HL-60 (cell line): Measurements from ENCODE around the gene FCN2.

Experiments
- CTCF ChIP-seq: IDR thresholded peaks from one replicate; pipeline ENCODE4 v1.5.1; 2011; ENCODE audit warnings: low read length, control low read depth, inconsistent platforms; ENCODE audit not compliant: insufficient read depth
- GABPA ChIP-seq: IDR thresholded peaks from 2 replicates; pipeline ENCODE4 v1.6.1; 2012; ENCODE audit warnings: low read depth
- POLR2AphosphoS5 ChIP-seq: IDR thresholded peaks from 2 replicates; pipeline ENCODE4 v1.6.1; 2012; ENCODE audit warnings: low read depth
- REST ChIP-seq: IDR thresholded peaks from 2 replicates; pipeline ENCODE4 v1.6.1; 2012; ENCODE audit warnings: low read depth; ENCODE audit not compliant: insufficient replicate concordance

GRCh38 chr9:134847752-134848432 lies 32.7 kb upstream of the FCN2 start:
- TF ChIP-seq CTCF, result no peak
- no peak for TF ChIP-seq POLR2AphosphoS5
- TF ChIP-seq GABPA, result no peak
- no peak for TF ChIP-seq REST
